Right hindlimb (tissue), 1 donor: ENCODE results near the gene HAS3.
A peak's percentile ranks its signal among the peaks of the same experiment; 100 is the strongest.
"Not testable (repeated sequence)": the region's sequence is repeated elsewhere in the genome, so short reads cannot be mapped to it uniquely, and the experiment has no call there.

Source experiments
- DNase-seq: peaks from one replicate; pipeline ENCODE4 v3.0.0-alpha.2; 2018

The HAS3 gene

DNA sequence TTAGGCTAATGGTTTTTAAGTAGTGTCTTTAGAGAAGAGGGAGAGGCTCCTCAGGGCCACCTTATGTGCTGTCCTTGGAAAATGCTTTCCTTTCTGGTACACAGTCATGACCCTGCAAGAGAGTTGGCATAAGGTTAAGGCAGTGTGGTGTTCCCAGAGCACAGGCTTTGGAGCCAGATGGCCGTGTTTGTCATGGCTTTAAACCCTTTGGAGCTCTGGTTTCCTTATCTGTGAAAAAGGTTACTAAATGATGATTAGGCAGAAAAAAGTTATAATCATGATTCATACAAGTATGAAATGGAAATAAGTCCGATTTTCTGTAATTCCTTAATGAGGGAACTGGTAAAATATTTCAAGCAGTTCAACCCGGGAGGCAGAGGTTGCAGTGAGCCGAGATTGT, 40.2 kb downstream of the HAS3 start:
- no peak for DNase-seq

DNA sequence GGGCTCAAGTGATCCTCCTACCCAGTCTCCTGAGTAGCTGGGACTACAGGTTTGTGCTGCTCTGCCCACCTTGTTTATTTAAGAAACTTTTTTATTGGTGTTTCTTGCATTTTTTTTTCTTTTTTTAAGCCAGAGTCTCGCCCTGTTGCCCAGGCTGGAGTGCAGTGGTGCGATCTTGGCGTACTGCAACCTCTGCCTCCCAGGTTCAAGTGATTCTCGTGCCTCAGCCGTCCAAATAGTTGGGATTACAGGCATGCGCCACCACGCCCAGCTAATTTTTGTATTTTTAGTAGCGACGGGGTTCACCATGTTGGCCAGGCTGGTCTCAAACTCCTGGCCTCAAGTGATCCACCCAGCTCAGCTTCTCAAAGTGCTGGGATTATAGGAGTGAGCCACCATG, 44.2 kb downstream of the HAS3 start:
- not testable (repeated sequence) for DNase-seq

DNA sequence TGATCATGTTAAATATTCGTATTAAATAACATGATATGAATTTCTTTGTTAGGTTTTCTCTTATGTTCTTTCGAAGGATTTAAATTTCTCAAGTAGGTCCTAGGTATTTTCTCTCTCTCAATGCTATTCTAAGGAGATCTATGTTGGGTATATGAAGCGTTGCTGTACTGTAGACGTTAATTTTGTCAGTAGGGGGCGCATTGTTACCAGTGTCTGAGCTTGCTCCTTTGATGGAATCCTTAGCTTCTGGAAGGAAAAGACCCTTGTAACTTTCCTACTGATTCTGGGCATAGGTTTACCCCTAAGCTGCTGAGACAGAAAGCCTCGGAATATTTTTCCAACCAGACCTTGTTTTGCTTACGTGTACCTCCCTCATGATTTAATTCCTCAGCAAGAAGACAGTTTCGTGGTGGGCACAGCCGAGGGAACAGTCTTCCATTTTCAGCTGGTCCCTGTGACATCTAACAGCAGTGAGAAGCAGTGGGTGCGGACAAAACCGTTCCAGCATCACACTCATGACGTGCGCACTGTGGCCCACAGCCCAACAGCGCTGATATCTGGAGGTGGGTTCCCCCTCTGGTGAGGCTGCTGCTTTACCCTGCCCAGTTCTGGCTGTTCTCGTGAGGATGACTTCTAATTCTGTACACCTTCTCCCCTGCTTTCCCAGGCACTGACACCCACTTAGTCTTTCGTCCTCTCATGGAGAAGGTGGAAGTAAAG, 44.9 kb downstream of the HAS3 start:
- DNase-seq, result peak; percentile 65

DNA sequence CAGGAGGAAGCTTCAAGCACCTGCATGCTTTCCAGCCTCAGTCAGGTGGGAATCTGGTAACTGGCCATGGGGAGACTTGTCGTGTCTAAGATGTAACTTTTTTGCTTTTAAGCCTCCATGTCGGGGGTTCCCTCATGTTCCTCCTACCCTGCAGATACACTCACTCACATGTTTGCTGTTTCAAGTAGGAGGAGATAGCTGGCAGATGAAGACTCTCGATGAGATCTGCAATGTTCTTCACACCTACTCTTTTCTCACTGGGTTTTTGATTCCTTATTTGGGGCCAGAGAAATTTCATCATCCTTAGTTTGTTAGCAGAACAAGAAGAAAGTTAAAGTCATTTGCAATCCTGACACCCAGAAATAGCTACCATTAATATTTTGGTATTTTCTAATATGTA, 51.7 kb downstream of the HAS3 start:
- no peak for DNase-seq

DNA sequence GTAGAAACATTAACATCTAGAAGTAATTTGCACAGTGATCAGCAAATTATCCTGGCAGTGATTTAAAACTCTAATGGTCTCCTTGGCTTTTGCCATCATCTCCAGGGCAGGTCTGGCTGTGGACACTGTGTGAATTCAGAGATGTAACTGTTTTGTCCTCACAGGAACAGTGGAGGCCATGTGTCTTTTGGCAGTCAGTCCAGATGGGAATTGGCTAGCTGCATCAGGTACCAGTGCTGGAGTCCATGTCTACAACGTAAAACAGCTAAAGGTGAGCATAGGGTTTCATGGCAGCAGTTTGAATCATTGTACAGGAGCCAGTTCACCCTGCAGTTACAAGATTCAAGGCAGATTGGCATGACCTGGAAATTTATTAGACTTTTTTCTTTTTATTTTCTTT, 54.7 kb downstream of the HAS3 start:
- DNase-seq, result no peak

DNA sequence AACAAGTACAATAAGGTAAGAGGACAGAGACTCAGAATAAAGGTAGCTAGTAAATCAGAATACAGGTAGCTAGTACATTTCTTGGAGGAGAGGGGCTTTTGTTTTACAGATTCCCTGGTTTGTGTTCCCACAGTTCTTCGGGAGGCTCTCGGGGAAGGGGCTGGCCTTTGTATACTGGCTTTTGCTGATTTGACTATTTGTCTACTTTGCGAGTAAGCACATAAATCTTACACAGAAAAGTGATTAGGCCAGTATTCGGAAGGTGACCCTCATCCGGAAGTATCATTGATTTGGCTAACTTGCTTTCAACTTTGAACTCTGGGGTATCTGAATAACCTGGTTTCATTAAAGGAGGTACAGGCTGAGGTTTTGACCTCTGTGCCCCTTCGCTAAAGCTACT, 60.1 kb downstream of the HAS3 start:
- no peak for DNase-seq

DNA sequence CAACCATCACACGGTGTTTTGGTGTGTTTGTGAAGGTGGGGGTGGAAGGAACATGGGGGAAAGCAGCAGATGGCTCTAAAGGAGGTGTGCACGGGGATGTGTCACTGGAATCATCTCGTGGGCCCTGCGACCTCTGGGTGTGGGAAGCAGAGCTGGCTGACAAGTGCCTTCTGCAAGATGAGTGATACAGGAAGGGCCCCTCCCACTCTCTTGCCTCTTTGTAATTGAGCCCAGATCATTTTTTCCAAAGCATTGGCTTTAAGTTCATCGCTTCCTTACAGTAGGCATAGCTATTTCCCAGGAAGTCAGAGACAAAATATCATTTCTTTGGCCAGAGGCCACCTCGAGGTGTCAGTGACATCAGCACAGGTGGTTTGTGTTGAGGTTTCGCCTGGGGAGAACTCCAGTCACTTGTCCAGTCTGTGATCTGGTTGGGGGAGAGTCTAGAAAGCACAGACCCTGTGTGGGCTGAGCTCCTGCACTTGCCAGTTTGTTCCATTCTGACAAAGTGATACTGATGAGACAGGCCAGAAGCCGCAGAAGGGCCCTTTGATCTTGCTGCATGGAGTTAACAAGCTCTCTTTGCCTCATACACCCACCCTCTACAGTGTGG, 60.9 kb downstream of the HAS3 start:
- DNase-seq, result no peak

DNA sequence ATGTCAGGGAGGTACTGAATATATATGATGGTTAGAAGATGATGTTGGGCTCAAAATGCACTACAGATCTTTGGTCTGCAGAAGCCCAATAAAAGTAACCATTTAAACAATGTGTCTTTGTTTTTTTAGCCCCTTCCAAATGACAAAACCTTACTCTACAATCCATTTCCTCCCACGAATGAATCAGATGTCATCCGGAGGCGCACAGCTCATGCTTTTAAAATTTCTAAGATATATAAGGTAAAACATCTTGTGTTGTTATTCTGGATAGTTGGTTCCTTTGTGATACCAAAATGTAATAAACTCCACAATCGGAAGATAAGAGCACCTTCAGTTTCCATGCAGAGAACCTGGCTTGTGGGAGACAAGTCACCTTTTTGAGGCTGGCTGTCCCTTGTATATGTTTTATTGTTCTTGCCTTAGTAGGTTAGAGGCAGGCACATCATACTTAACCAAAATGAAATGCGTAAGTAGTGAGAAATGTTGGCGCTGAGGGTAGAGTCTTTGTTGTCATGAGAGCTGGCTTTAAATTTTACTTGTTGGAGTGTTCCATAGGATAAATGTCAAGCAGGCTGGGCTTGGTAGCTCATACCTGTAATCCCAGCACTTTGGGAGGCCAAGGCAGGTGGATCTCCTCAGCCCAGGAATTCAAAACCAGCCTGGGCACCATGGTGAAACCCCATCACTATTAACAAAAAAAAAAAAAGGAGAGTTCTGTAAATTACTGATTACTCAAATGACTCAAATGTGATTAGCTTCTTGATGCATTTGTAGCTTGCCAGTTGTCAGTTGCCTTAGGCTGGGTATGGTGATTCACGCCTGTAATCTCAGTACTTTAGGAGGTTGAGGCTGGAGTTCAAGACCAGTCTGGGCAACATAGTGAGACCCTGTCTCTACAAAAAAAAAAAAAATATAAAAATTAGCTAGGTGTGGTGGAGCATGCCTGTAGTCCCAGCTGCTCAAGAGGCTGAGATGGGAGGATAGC, 61.8 kb downstream of the HAS3 start:
- DNase-seq, result no peak
